K562 (cell line): ENCODE measurements around the gene LZTS2. TPM values are rescaled to one million over a fixed set of nuclear protein-coding genes. Genes with fewer than 3 reads are reported as not detected.

Experiments
- ATAC-seq: fragments of 200-7000 bp; cut with Tn5 transposase; 3 replicates; pipeline ENCODE4 v1.9.1; 2020; ENCODE audit warnings: moderate library complexity
- BruUV-seq: library from RNA; stranded (reverse); fragments of 400-500 nt; replicated peaks from 2 replicates; lab custom pipeline; 2021; lab: Mats Ljungman, UMichigan
- CTCF ChIA-PET: fragments of 300-600 bp; formaldehyde crosslinking; extraction: SDS; loops from one replicate; lab custom pipeline; 2021; ENCODE audit warnings: low intra/inter-chr PET ratio; lab: Yijun Ruan, JAX
- POLR2A ChIA-PET: fragments of 300-600, 350-650 bp; sonication (Branson Sonifier 250); formaldehyde crosslinking; extraction: SDS; loops from one replicate; lab custom pipeline; 2021; ENCODE audit warnings: antibody characterized with exemption, inconsistent platforms; lab: Yijun Ruan, JAX
- DNase-seq, 4 experiments: peaks; one replicate each; pipeline versions ENCODE4 v3.0.0 to v3.0.0-alpha.2; 2011 to 2018; ENCODE audit warnings: low spot score in 3 of 4, mixed read lengths in 3 of 4; ENCODE audit errors: extremely low read depth in 1 of 4
- FAIRE-seq: peaks from 2 replicates; lab custom pipeline; 2011; peaks lifted over from hg19 to GRCh38; lab: Jason Lieb, UNC
- H2AFZ ChIP-seq: 2 replicates; pipeline ENCODE4 v1.6.0; 2011; ENCODE audit warnings: low read depth, low read length, control low read depth, inconsistent platforms
- H3K27ac ChIP-seq: fragments of 200-600 bp; 3 replicates; pipeline ENCODE4 v1.8.0; 2011; ENCODE audit warnings: low read depth, mild to moderate bottlenecking, control low read depth, inconsistent platforms, low read length, moderate library complexity, mixed read lengths; ENCODE audit errors: extremely low read depth
- H3K27me3 ChIP-seq, 2 experiments: fragments of 300-600 bp in 1 of 2; 2 replicates in 1 of 2; 3 replicates in 1 of 2; pipeline versions ENCODE4 v1.6.0 to v1.8.0; 2011; ENCODE audit warnings: inconsistent platforms in 2 of 2, low read length in 2 of 2, mild to moderate bottlenecking in 1 of 2, mixed read lengths in 1 of 2, moderate library complexity in 1 of 2; ENCODE audit not compliant: control insufficient read depth in 2 of 2, insufficient read depth in 2 of 2
- H3K36me3 ChIP-seq: fragments of 300-600 bp; 3 replicates; pipeline ENCODE4 v1.8.0; 2011; ENCODE audit warnings: mild to moderate bottlenecking, low read length, inconsistent platforms; ENCODE audit not compliant: control insufficient read depth, insufficient read depth
- H3K4me1 ChIP-seq, 2 experiments: fragments of 200-600 bp in 1 of 2; replicated peaks in 1 of 2; 2 replicates in 1 of 2; 3 replicates in 1 of 2; pipeline versions ENCODE4 v1.5.1 to v1.8.0; 2011; ENCODE audit warnings: inconsistent platforms in 2 of 2, low read length in 2 of 2, mild to moderate bottlenecking in 1 of 2, mixed read lengths in 1 of 2, moderate library complexity in 1 of 2; ENCODE audit not compliant: control insufficient read depth in 2 of 2, insufficient read depth in 2 of 2
- H3K4me2 ChIP-seq: 2 replicates; pipeline ENCODE4 v1.6.1; 2011; ENCODE audit warnings: low read length, control low read depth, inconsistent platforms, mixed read lengths; ENCODE audit not compliant: insufficient read depth
- H3K4me3 ChIP-seq: fragments of 200-600 bp; sonication (generic), shearing (Covaris generic); 2 replicates; pipeline ENCODE4 v1.5.1; 2016; ENCODE audit warnings: control low read depth, inconsistent platforms
- H3K79me2 ChIP-seq: fragments of 200-600 bp; 3 replicates; pipeline ENCODE4 v1.8.0; 2011; ENCODE audit warnings: low read length, inconsistent platforms; ENCODE audit not compliant: control insufficient read depth, insufficient read depth
- H3K9ac ChIP-seq, 2 experiments: 2 replicates each; pipeline versions ENCODE4 v1.6.0 to v1.6.1; 2011; ENCODE audit warnings: low read depth in 2 of 2, low read length in 2 of 2, control low read depth in 1 of 2, inconsistent platforms in 1 of 2, mild to moderate bottlenecking in 1 of 2, mixed read lengths in 1 of 2; ENCODE audit not compliant: insufficient read depth in 1 of 2
- H3K9me1 ChIP-seq: one replicate; pipeline ENCODE4 v1.6.0; 2011; ENCODE audit warnings: inconsistent platforms, mild to moderate bottlenecking, low read length, moderate library complexity; ENCODE audit not compliant: control insufficient read depth, insufficient read depth
- H3K9me3 ChIP-seq: replicated peaks from 2 replicates; pipeline ENCODE4 v1.5.1; 2011; ENCODE audit warnings: low read depth, low read length, inconsistent platforms; ENCODE audit not compliant: control insufficient read depth, insufficient read depth
- H4K20me1 ChIP-seq: replicated peaks from 2 replicates; pipeline ENCODE4 v1.6.1; 2011; ENCODE audit warnings: low read length, inconsistent platforms, mixed read lengths; ENCODE audit not compliant: control insufficient read depth, insufficient read depth
- FUS ChIP-seq: fragments of 200-400 bp; formaldehyde crosslinking; optimal IDR thresholded peaks from 2 replicates; pipeline ENCODE3; 2017; ENCODE audit warnings: low read depth, low read length
- POLR3G ChIP-seq: IDR thresholded peaks from 2 replicates; pipeline ENCODE4 v1.6.1; 2011; ENCODE audit not compliant: insufficient read length, insufficient replicate concordance; ENCODE audit errors: extremely low read depth
- PTBP1 ChIP-seq: fragments of 200-400 bp; formaldehyde crosslinking; IDR thresholded peaks from 2 replicates; pipeline ENCODE4 v1.6.1; 2017; ENCODE audit warnings: low read depth, low read length
- ZNF224 ChIP-seq: sonication (generic); formaldehyde crosslinking; IDR thresholded peaks from 2 replicates; pipeline ENCODE4 v1.8.0; 2022; ENCODE audit warnings: mild to moderate bottlenecking, missing genetic modification reagents
- ZNF253 ChIP-seq: fragments of 250-450 bp; sonication (Bioruptor Pico); conservative IDR thresholded peaks from 2 replicates; pipeline ENCODE4 v1.6.1; 2021; ENCODE audit warnings: mild to moderate bottlenecking
- ZNF75A ChIP-seq: fragments of 450-650 bp; formaldehyde crosslinking; IDR thresholded peaks from 2 replicates; pipeline ENCODE4 v1.4.0; 2020; ENCODE audit warnings: mild to moderate bottlenecking
- WGBS: fragments of 100-300 bp; shearing (Covaris generic); methylation state at CpG from one replicate; pipeline ENCODE4 v1.1.6; 2016; ENCODE audit warnings: low coverage, mixed read lengths; ENCODE audit not compliant: insufficient coverage; ENCODE audit errors: missing lambda C conversion rate; 5-methylcytosine and 5-hydroxymethylcytosine counted together
- in situ Hi-C: fragments of 300-500 bp; cut with MboI; formaldehyde crosslinking; loops from 4 replicates; pipeline ENCODE4 v1.15.0; 2018; ENCODE audit warnings: inconsistent platforms, mixed read lengths
- intact Hi-C: fragments of 100-400 bp; cut with micrococcal nuclease; formaldehyde crosslinking; loops from 2 replicates; pipeline ENCODE4 v1.14.2; 2022
- polyA plus RNA-seq, 8 experiments: library from polyadenylated mRNA; depleted of rRNA in 4 of 8; stranded (reverse) in 5 of 8; unstranded in 3 of 8; fragments of >200 nt; fragmentation: Nextera tagmentation in 2 of 8; fragmentation: Illumina TruSeq in 1 of 8; extraction: Ambion mirVana in 2 of 8; extraction: Trizol in 1 of 8; gene quantifications; 2 replicates each; pipeline versions ENCODE4 v1.2.1 to v1.2.3, GENCODE V29; 2011 to 2014; ENCODE audit warnings: inconsistent platforms in 1 of 8, missing spikeins in 1 of 8
- total RNA-seq, 7 experiments: library from RNA; depleted of rRNA in 6 of 7; stranded (reverse); fragments of >200 nt in 6 of 7; fragmentation: Illumina TruSeq in 2 of 7; extraction: Trizol in 2 of 7; gene quantifications; 2 replicates each; pipeline versions ENCODE4 v1.2.1 to v1.2.3, GENCODE V29; 2011 to 2021; ENCODE audit warnings: low replicate concordance in 1 of 7
- TF ChIP-seq, protein P1 (sequence below): fragments of 450-650 bp; formaldehyde crosslinking; IDR thresholded peaks from 2 replicates; pipeline ENCODE4 v1.4.0; 2020; ENCODE audit warnings: mild to moderate bottlenecking, moderate library complexity
- TF ChIP-seq, protein P2 (sequence below): fragments of 250-450 bp; sonication (Bioruptor Pico); IDR thresholded peaks from 2 replicates; pipeline ENCODE4 v1.8.0; 2022; ENCODE audit warnings: moderate library complexity, mild to moderate bottlenecking, inconsistent platforms
- TF ChIP-seq, protein P3 (sequence below), 2 experiments: fragments of 450-650 bp in 1 of 2; sonication (generic) in 1 of 2; formaldehyde crosslinking; conservative IDR thresholded peaks; 2 replicates each; pipeline versions ENCODE4 v1.4.0 to v1.8.1; 2020 to 2022; ENCODE audit warnings: mild to moderate bottlenecking in 1 of 2, missing genetic modification reagents in 1 of 2
- TF ChIP-seq, protein P4 (sequence below), 2 experiments: IDR thresholded peaks; 2 replicates each; pipeline ENCODE4 v1.6.1; 2011; ENCODE audit warnings: borderline replicate concordance in 1 of 2, control low read depth in 1 of 2, low read depth in 1 of 2, low read length in 1 of 2, mild to moderate bottlenecking in 1 of 2, mixed read lengths in 1 of 2, moderate library complexity in 1 of 2; ENCODE audit not compliant: insufficient read depth in 1 of 2, insufficient read length in 1 of 2, poor library complexity in 1 of 2, severe bottlenecking in 1 of 2; ENCODE audit errors: extremely low read depth in 1 of 2

LZTS2 gene
- total and polyA plus RNA-seq, 9 of the 15 experiments (the other 6 are each of a cell fraction or from before 2014, with no cell fraction given) = 0.23 to 42.5 (median 14.7) TPM

DNA sequence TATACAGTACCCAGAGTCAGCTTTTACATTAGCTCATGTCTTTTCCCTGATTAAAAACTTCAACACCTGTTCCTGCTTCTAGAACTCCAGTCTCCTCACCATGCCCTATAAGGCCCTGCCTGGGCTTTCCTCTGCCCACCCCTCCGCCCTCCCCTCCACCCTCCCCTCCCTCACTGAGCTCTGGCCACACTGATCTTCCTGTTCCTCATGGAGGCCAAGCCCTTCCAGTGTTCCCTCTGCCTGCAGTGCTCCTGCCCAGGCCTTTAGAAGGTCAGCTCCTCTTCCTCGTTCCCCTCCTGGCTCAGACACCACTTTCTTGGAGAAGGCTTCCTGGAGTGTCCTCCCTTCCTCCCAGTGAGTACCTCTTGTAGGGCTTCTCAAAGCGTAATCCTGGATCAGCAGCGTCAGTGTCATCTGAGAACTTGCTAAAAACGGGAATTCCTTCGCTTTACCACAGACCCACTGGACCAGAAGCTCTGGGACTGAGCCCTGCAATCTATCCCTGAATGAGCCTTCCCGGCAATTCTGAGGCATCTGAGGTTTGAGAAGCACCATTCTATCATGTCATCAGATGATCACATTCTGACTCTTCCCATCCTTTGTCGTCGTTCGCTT lies 27.6 kb downstream of the LZTS2 start (continued):
- TF ChIP-seq, protein P1, sequence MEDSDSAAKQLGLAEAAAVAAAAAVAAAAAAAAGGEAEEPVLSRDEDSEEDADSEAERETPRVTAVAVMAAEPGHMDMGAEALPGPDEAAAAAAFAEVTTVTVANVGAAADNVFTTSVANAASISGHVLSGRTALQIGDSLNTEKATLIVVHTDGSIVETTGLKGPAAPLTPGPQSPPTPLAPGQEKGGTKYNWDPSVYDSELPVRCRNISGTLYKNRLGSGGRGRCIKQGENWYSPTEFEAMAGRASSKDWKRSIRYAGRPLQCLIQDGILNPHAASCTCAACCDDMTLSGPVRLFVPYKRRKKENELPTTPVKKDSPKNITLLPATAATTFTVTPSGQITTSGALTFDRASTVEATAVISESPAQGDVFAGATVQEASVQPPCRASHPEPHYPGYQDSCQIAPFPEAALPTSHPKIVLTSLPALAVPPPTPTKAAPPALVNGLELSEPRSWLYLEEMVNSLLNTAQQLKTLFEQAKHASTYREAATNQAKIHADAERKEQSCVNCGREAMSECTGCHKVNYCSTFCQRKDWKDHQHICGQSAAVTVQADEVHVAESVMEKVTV = no peak
- TF ChIP-seq, protein P2, sequence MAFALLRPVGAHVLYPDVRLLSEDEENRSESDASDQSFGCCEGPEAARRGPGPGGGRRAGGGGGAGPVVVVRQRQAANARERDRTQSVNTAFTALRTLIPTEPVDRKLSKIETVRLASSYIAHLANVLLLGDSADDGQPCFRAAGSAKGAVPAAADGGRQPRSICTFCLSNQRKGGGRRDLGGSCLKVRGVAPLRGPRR (CRISPR knock-in tag) = no peak
- no peak for TF ChIP-seq ZNF75A (CRISPR knock-in tag)
- TF ChIP-seq, protein P3, sequence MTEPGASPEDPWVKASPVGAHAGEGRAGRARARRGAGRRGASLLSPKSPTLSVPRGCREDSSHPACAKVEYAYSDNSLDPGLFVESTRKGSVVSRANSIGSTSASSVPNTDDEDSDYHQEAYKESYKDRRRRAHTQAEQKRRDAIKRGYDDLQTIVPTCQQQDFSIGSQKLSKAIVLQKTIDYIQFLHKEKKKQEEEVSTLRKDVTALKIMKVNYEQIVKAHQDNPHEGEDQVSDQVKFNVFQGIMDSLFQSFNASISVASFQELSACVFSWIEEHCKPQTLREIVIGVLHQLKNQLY (CRISPR knock-in tag; conservative IDR thresholded peaks at IDR 0.05) = no peak

DNA sequence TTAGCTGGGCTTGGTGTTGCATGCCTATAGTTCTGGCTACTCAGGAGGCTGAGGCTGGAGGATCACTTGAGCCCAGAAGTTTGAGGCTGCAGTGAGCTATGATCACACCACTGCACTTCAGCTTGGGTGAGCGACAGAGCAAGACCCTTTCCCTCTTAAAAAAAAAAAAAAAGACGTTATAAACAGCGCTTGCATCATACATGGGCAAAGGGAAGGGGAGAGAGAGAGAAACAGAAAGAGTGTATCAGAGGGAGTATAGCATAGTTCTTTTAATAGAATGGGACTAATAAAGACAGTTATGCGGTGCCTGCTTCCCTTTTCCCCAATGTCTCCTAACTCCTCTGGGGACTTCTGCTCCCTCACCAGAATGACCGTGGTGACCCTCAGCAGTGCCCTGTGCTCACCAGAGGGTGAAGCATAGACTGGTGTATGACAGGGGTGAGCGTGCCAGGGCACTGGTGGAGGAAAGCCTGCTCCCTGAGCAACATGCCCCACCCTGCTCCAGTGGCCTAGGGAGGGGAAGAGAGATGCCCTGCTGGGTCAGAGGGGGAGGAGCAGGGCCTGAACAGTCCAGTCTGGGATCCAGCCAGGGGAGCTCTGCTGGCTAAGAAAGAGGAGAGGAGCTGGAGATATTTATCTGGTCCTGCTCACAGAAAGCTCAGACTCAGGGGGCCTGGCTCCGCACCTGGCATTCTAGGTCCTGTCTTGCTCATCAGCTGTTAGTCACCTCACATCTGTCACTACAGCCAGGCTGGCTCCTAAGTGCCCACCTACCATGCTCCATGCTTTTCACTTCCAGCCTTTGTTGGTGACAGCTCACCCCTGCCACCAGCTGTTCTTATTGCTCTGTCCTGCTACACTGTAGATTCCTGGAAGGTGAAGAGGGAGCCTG lies 29.1 kb downstream of the LZTS2 start:
- 17% methylated on average over 4 of the region's 7 CpGs for WGBS
- TF ChIP-seq POLR3G (no peak), PTBP1 (no peak), FUS (no peak), ZNF224 (CRISPR knock-in tag) (no peak), ZNF253 (CRISPR knock-in tag) (no peak)
- TF ChIP-seq, protein P4, sequence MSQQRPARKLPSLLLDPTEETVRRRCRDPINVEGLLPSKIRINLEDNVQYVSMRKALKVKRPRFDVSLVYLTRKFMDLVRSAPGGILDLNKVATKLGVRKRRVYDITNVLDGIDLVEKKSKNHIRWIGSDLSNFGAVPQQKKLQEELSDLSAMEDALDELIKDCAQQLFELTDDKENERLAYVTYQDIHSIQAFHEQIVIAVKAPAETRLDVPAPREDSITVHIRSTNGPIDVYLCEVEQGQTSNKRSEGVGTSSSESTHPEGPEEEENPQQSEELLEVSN (IDR thresholded peaks at IDR 0.05; ENCODE audit: borderline replicate concordance in 1 of 2, extremely low read depth in 1 of 2, insufficient read depth in 1 of 2, insufficient read length in 1 of 2, low read depth in 1 of 2, low read length in 1 of 2, poor library complexity in 1 of 2, severe bottlenecking in 1 of 2) = no peak

More for the DNA sequence above, 29.1 kb downstream of the LZTS2 start:
- POLR2A ChIA-PET = interaction anchor here (0.6 to 1.2 kb wide), 2 partner anchors 18 to 22 kb away, joined by 3 to 4 read pairs; no protein-coding TSS in a partner anchor
- H2AFZ ChIP-seq = no peak overlapping the region
- no peaks in the 10 kb centered on the region for H3K9me1 ChIP-seq
- no peaks in the 10 kb centered on the region for H3K79me2 ChIP-seq
- no peaks in the 10 kb centered on the region for H3K36me3 ChIP-seq
- ATAC-seq (0 out of 3 replicates have a peak, but pooled peaks have one; percentile 16), FAIRE-seq (no peak), DNase-seq (no peak)
- peaks cover 2 to 4% of the 10 kb centered on the region in 2 experiments; a peak in 4 of 5 replicates for H3K27me3 ChIP-seq
- H3K9me3 ChIP-seq = no peaks in the 10 kb centered on the region
- H3K4me2 ChIP-seq = no peak overlapping the region
- no peak overlapping the region for H3K9ac ChIP-seq
- H3K4me1 ChIP-seq = peaks cover 6 to 36% of the 10 kb centered on the region in 2 experiments
- CTCF ChIA-PET = no interaction called here
- intact Hi-C loops (no loop called here), in situ Hi-C loops (no loop called here)
- H3K27ac ChIP-seq = no peak overlapping the region
- no peaks in the 10 kb centered on the region for H4K20me1 ChIP-seq
- no peak overlapping the region for H3K4me3 ChIP-seq
- BruUV-seq = no TSS peak
